GM12891 (cell line): ENCODE measurements around the gene ZBTB46.

Experiments
- POLR2A ChIP-seq: IDR thresholded peaks from 2 replicates; pipeline ENCODE4 v1.6.1; 2011; ENCODE audit warnings: low read depth, low read length, control low read depth
- TAF1 ChIP-seq: IDR thresholded peaks from 2 replicates; pipeline ENCODE4 v1.6.1; 2011; ENCODE audit warnings: low read depth, low read length, control low read depth

DNA sequence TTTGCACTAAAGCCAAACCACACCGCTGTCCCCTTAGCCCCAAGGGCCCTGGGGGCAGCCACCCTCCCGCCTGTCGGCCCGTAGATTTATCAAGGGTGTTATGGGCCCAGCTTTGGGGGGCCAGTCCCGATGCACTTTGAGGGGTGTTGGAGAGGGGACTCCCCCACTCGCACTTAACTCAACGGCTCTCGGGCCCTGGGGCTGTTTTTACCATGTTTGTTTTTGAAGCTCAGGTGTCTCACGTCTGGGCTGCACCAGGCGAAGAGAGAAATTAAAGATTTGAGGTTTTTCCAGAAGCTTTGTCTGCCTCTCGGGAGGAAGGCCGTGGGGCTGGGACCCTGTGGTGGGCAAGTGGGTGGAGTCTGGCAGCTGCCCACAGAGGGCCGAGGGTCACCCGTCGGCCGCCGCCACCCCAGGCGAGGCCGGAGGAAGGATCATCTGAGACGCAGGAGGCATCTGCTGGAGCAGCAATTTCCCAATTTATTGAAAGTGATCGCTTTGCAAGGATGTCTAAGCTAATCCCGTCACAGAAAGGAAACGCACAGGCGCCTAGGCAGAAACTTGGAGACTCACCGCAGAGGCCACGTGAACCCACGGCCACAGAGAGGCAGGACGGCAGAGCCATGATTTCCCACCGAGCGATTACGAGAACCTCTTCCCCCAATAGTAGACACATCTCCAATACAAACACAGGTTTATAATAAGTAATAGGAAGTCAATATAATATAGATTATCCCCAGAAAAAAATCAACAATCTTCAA, 87.7 kb downstream of the ZBTB46 start:
- TF ChIP-seq TAF1 (no peak), POLR2A (no peak)
